Activated CD4-positive, alpha-beta T cell treated with anti-CD3 and anti-CD28 coated beads, Interleukin-10, Interleukin-2, amounts not matched to agents 100 ng/mL and 50 ng/mL, durations not matched to agents 16 hours and 8 hours (primary cell): ENCODE results near the gene NAV2.

Source experiments
- DNase-seq: peaks from one replicate; pipeline ENCODE4 v3.0.0-alpha.2; 2020

The NAV2 gene

DNA sequence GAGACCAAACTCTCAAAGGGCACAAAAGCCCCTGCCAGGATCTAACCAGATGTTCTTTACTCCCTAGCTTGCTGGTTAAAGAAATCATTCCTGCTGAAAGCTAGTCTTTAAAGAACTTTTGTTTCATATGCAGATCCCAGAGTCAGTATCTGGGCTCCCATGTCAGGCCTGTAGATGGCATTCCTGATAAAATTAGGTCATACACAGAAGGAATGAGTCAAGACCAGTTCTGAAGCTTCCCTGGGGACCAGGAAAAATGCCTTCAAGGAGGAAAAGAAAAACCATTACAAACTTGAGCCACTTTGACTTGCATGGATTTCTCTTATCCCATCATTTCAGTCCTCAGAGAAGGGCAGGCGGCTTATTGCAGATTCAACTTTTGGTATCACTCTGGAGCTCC, 441.7 kb downstream of the NAV2 start:
- DNase-seq: no peak

GRCh38 chr11:20155683-20156279, 443.1 kb downstream of the NAV2 start:
- DNase-seq: no peak

DNA sequence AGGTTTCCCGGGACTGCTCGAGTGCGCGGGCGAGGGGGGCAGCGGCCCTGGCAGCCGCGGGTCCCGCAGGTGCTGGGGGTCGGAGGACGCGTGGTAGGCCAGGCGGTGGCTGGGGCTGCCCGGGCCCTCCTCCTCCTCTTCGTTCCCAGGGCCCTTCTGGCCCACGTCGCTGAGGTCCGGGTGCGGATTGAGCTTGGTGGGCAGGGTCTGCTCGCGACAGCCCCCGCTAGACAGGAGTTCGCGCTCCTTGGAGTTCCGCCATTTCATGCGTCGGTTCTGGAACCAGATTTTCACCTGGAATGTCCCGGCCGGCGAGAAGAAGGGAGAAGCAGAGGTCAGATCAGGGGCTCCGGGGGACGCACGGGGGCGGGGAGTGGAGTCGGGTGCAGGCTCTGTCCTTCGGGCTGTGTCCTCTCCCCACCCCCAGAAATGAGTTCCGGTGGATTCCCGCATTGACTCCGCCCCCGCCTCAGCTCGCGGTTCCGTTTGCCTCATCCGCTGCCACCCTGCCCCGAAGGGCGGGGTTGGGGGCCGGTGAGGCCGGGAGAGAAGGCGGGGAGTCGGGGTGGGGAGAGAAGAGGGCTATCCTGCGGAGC, 443.7 kb downstream of the NAV2 start:
- peak; percentile 47 for DNase-seq

DNA sequence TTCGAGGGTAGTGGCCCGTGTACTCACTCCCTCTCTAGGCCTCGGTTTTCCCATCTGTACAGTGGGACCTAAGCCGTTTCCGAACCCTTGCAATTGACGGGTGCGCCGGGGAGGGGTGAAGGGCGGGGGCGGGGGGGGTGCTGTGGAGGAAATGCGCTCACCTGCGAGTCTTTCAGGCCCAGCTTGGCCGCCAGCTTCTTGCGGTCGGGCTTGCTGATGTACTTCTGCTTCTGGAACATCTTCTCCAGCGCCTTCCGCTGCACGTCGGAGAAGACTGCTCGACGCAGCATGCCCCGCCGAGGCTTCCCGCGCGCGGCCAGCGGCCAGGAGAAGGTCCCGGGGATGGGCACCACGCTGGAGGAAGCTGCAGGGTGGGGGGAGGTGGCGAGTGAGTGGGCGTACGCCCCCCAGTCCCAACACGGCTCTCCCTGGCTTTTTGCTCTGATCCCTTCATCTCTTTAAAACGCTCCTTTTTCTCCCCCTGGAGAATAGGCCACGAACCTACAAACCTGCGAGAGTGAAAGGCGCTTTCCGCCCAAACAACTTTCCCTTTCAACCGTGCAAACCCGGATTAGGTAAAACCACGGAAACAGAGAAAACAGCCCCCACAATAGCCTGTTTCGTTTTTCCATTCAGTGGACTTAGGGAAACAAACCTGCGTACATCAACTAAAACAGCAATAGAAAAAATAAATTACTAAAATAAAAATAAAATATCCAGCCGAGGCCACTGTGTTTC, 444.4 kb downstream of the NAV2 start:
- DNase-seq: peak; percentile 22

DNA sequence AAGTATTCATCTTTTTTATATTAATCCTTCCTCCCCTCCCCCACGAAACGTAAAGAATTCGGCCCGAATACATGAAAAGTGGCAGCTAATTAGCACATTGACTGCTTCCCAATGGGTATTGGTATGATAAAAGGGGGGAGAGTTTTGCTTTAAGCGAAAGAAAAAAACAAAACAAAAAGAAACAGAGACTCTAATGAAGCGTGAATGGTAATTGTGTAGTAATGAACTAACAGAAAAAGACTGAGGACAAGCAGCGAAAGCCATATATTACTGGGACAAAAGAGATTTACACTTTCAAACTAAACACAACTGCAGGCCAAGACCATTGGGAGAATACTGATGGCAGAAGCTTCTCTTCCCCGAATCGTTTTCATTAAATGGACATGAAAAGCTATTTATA, 445.1 kb downstream of the NAV2 start:
- DNase-seq: no peak

DNA sequence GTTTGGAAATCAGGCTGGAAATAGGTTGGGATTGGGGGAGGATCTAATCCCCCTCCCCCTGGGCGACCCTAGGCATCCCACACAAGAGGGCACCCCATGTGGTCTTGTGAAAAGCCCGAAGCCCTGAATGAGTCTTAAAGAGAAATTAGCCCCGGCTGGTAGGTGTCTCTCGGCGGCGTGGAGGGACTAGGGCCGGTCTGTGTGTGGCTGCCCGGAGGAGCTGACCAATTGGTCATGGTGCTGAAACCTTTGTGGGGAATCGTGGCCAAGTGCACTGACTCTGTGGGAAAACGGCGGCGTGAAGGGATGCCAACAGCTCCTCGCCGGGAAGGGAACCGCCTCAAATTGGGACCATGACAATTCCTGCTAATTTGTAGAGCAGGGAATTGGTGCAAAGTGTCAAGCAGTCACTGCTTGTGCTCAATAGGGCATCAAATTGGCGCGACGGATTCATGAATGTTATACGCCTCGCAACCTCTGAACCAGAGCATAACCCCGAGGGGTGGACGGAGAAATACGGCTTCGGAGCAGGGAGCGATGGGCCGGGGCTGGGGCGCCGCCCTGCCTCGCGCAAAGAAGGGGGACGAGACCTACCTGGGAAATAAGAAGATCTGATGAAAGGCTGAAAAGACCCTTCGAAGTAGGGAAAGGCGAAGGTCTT, 446.1 kb downstream of the NAV2 start:
- no peak for DNase-seq

DNA sequence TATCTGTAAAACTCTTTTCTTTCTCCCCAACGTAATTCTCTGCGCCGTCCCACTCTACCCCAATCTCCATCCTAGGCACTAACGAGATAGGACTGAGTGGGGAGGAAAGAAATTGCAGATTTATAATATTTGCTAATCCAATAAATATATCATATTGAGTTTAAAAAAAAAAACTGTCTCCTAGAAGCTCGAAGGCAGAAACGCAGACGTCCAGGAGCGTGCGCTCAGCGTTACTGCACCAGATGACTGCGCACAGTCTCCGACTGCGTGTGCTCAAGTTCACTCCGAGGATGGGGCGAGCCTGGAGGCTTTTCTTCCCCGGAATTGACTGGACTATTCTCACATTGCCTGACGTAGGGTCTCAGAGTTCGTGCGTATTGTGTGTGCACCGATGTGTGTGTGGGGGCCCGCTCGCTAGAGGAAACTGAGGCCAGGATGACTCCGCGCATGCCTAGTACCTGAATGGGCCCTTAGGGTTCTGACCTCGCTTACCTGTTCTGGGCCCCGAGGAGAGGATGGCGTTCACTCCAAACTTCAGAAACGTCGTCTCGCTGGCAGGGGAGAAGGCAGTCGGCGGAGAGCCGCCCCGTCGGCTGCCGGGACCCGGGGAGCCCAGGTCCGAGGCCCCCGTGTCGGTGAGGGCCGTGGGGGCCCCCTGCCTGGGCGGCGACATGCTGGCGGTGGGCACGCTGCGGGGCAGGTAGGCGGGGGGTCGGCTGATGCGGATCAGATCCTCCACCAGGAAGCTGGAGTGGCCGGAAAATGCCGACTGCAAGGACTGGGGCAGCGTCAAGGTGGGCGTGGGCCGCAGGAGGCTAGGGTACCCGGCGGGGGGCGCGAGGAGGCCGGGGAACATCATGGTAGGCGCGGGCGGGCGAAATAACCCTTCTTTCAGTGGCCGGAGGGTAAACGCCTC, 447.1 kb downstream of the NAV2 start:
- DNase-seq: no peak

- no peak for DNase-seq
Observed at GRCh38 chr11:20160425-20161229, 448.0 kb downstream of the NAV2 start, which contains the start of gene DBX1. DBX1 (minus strand) TSS chr11:20160475; CDS start chr11:20160324, 151 bp downstream.

DNA sequence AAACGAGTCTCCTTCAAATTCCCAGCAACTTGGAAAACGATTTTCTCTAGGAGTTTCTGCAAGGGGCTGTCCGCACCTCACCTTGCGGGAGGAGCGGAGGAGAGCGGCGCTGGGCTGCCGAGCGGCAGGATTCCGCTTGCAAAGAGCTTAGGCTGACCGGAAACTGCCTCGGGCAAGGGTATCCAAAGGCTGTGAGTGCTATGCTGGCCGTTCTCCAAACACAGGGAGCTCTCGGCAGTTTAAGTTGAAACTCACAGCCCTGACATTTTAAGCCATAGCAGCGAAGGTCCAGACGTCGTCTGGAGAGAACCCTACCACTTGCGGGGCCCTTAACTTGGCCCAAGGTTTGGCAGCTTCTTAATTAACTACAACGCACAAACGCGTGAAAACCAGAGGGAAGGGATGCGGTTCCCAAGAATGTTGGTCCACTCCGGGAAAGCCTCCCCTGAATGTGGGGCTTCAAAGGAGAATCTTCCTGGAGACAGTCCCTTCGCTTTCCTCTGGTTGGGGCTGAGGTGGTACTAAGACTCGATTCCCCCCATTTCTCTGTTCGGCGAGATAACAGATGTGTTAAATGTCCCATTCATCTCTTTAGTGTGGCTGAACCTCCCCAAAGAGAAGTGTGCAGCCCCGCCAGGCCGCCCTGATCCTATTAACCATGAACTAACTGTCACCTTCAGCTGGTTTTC, 448.7 kb downstream of the NAV2 start:
- no peak for DNase-seq

GRCh38 chr11:20161923-20162744, 449.5 kb downstream of the NAV2 start:
- DNase-seq: no peak

DNA sequence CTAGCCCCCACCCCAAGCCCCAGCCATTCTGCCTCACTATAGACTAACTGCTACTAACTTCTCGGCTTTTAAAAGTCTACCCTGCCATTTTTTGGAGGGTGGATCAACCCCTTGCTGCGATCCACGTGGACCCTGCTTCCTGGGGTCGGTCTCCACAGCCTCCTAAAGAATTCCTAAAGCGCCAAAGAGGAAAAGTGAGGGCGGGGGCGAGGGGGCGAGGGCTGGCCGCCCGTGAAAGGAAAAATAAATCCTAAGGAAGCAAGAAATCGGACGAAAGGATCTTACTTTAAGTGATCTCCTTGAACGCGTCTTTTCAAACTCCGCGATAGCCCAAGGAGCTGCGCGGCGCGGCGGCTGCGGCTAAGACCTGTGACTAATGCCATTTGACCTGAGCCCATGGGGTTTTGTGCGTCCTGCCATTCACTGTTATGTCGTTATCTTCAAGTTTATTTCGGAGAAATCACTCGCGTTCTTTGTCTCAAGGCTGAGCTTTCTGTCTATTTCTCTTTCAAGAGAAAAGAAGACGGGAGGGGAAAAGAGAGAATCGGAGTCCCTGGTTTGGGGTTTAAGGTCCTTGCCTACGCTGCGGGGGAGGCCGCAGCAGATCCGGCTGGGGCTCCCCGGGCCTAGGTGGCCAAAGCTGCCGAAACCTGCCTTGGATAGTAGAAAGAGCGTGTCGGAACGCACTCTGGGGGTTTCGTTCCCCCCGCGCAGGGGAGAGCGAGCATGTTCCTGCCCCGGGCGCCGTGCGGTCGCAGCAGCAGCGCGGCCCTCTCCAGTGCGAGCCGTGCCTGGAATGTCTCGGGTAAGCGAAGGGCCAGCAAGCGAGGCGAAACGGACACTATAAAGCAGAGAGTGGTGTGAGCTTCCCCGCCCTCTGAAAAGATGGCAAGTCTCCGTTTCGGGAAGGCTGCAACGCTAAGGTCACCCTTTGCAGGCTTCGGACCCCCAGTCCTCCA, 450.5 kb downstream of the NAV2 start:
- DNase-seq: peak; percentile 14

- no peak for DNase-seq
Observed at GRCh38 chr11:20163783-20164481, 451.3 kb downstream of the NAV2 start.
